IMR-90 (cell line): ENCODE measurements around the gene YY1AP1. TPM values are rescaled to one million over a fixed set of nuclear protein-coding genes. Genes with fewer than 3 reads are reported as not detected.
"Not testable (repeated sequence)": the region's sequence is repeated elsewhere in the genome, so short reads cannot be mapped to it uniquely, and the experiment has no call there.

Experiments
- ATAC-seq: fragments of 200-7000 bp; cut with Tn5 transposase; 2 replicates; pipeline ENCODE4 v1.9.1; 2020; ENCODE audit warnings: low read depth, mild to moderate bottlenecking, moderate library complexity
- BruUV-seq: library from RNA; stranded (reverse); fragments of 400-500 nt; replicated peaks from 2 replicates; lab custom pipeline; 2021; lab: Mats Ljungman, UMichigan
- CTCF ChIA-PET: fragments of 300-600 bp; formaldehyde crosslinking; extraction: SDS; loops from one replicate; lab custom pipeline; 2021; ENCODE audit warnings: antibody characterized with exemption; lab: Yijun Ruan, JAX
- POLR2A ChIA-PET: fragments of 300-600 bp; sonication (Branson Sonifier 250); formaldehyde crosslinking; loops from one replicate; lab custom pipeline; 2022; ENCODE audit warnings: antibody characterized with exemption; ENCODE audit not compliant: unreplicated experiment; lab: Charles Lee
- DNase-seq: peaks from one replicate; pipeline ENCODE4 v3.0.0; 2013
- H2AFZ ChIP-seq: replicated peaks from 2 replicates; pipeline ENCODE3; 2013; ENCODE audit warnings: low read length, mild to moderate bottlenecking; ENCODE audit not compliant: poor library complexity
- H2AK5ac ChIP-seq: 2 replicates; pipeline ENCODE4 v1.6.1; 2013; ENCODE audit warnings: low read depth, low read length, inconsistent platforms
- H2AK9ac ChIP-seq: replicated peaks from 2 replicates; pipeline ENCODE3; 2013; ENCODE audit warnings: mild to moderate bottlenecking, low read depth, low read length, moderate library complexity; ENCODE audit not compliant: poor library complexity
- H2BK120ac ChIP-seq: 2 replicates; pipeline ENCODE4 v1.6.1; 2013; ENCODE audit warnings: low read depth, low read length, inconsistent platforms
- H2BK15ac ChIP-seq: 3 replicates; pipeline ENCODE4 v1.6.1; 2013; ENCODE audit warnings: low read depth, low read length, inconsistent platforms
- H2BK20ac ChIP-seq: 2 replicates; pipeline ENCODE4 v1.6.1; 2013; ENCODE audit warnings: low read depth, mild to moderate bottlenecking, inconsistent platforms, low read length, moderate library complexity
- H2BK5ac ChIP-seq: 2 replicates; pipeline ENCODE4 v1.6.1; 2013; ENCODE audit warnings: mild to moderate bottlenecking, low read depth, low read length, inconsistent platforms; ENCODE audit not compliant: poor library complexity, severe bottlenecking
- H3K14ac ChIP-seq: replicated peaks from 2 replicates; pipeline ENCODE4 v1.6.1; 2013; ENCODE audit warnings: low read depth, low read length, inconsistent platforms
- H3K18ac ChIP-seq: 2 replicates; pipeline ENCODE4 v1.6.1; 2013; ENCODE audit warnings: low read depth, low read length, control low read depth
- H3K23ac ChIP-seq: 2 replicates; pipeline ENCODE4 v1.6.1; 2013; ENCODE audit warnings: low read depth, low read length, inconsistent platforms
- H3K27ac ChIP-seq: 2 replicates; pipeline ENCODE4 v1.5.1; 2013; ENCODE audit warnings: mild to moderate bottlenecking, control low read depth, low read length; ENCODE audit not compliant: insufficient read depth
- H3K27me3 ChIP-seq: 2 replicates; pipeline ENCODE4 v1.6.1; 2013; ENCODE audit warnings: low read length; ENCODE audit not compliant: control insufficient read depth, insufficient read depth
- H3K36me3 ChIP-seq: 2 replicates; pipeline ENCODE4 v1.6.1; 2013; ENCODE audit warnings: low read length, mixed read lengths; ENCODE audit not compliant: control insufficient read depth, insufficient read depth
- H3K4ac ChIP-seq: 2 replicates; pipeline ENCODE4 v1.6.1; 2013; ENCODE audit warnings: low read depth, low read length, inconsistent platforms
- H3K4me1 ChIP-seq: 2 replicates; pipeline ENCODE4 v1.6.1; 2013; ENCODE audit warnings: low read length, mixed read lengths; ENCODE audit not compliant: control insufficient read depth, insufficient read depth
- H3K4me2 ChIP-seq: 2 replicates; pipeline ENCODE4 v1.6.1; 2013; ENCODE audit warnings: low read depth, mild to moderate bottlenecking, control low read depth, low read length, moderate library complexity
- H3K4me3 ChIP-seq: 2 replicates; pipeline ENCODE4 v1.5.1; 2013; ENCODE audit warnings: low read depth, mild to moderate bottlenecking, control low read depth, low read length, moderate library complexity; ENCODE audit not compliant: insufficient read depth
- H3K56ac ChIP-seq: 2 replicates; pipeline ENCODE4 v1.6.1; 2013; ENCODE audit warnings: low read length, inconsistent platforms; ENCODE audit not compliant: insufficient read depth; ENCODE audit errors: extremely low read depth
- H3K79me1 ChIP-seq, 2 experiments: 2 replicates each; pipeline ENCODE4 v1.6.1; 2013; ENCODE audit warnings: low read length in 2 of 2, inconsistent platforms in 1 of 2, low read depth in 1 of 2
- H3K9ac ChIP-seq: 2 replicates; pipeline ENCODE4 v1.6.1; 2013; ENCODE audit warnings: low read depth, low read length, control low read depth
- H3K9me1 ChIP-seq: 2 replicates; pipeline ENCODE4 v1.6.1; 2013; ENCODE audit warnings: low read length, inconsistent platforms; ENCODE audit not compliant: insufficient read depth
- H3K9me3 ChIP-seq: 2 replicates; pipeline ENCODE4 v1.6.1; 2013; ENCODE audit warnings: low read length; ENCODE audit not compliant: control insufficient read depth, insufficient read depth
- H4K20me1 ChIP-seq: 2 replicates; pipeline ENCODE4 v1.6.1; 2013; ENCODE audit warnings: low read length, inconsistent platforms; ENCODE audit not compliant: insufficient read depth
- H4K5ac ChIP-seq: 2 replicates; pipeline ENCODE4 v1.6.1; 2013; ENCODE audit warnings: mild to moderate bottlenecking, low read depth, low read length, control low read depth
- H4K8ac ChIP-seq, 2 experiments: 2 replicates each; pipeline ENCODE4 v1.6.1; 2013; ENCODE audit warnings: low read depth in 2 of 2, low read length in 2 of 2, control low read depth in 1 of 2, inconsistent platforms in 1 of 2
- H4K91ac ChIP-seq: 2 replicates; pipeline ENCODE4 v1.6.1; 2013; ENCODE audit warnings: low read depth, low read length, inconsistent platforms; ENCODE audit not compliant: insufficient read depth
- BHLHE40 ChIP-seq: fragments of 150-350 bp; IDR thresholded peaks from 2 replicates; pipeline ENCODE4 v1.6.1; 2016; ENCODE audit warnings: mild to moderate bottlenecking, low read depth, low read length
- CEBPB ChIP-seq: IDR thresholded peaks from 2 replicates; pipeline ENCODE4 v1.6.1; 2012; ENCODE audit warnings: low read depth, low read length, improper control_type of control experiment
- FOS ChIP-seq: fragments of 150-350 bp; IDR thresholded peaks from 2 replicates; pipeline ENCODE4 v1.6.1; 2016; ENCODE audit warnings: low read depth, low read length
- MAFK ChIP-seq: IDR thresholded peaks from 2 replicates; pipeline ENCODE4 v1.6.1; 2012; ENCODE audit warnings: low read depth, low read length, improper control_type of control experiment
- MAZ ChIP-seq: IDR thresholded peaks from 2 replicates; pipeline ENCODE4 v1.6.1; 2012; ENCODE audit warnings: low read depth, mild to moderate bottlenecking, low read length, improper control_type of control experiment, moderate library complexity, borderline replicate concordance
- MXI1 ChIP-seq: IDR thresholded peaks from 2 replicates; pipeline ENCODE4 v1.6.1; 2012; ENCODE audit warnings: low read depth, mild to moderate bottlenecking, low read length, moderate library complexity, borderline replicate concordance
- NFE2L2 ChIP-seq: fragments of 150-350 bp; IDR thresholded peaks from 2 replicates; pipeline ENCODE4 v1.6.1; 2016; ENCODE audit warnings: low read depth, mild to moderate bottlenecking, low read length
- POLR2A ChIP-seq: IDR thresholded peaks from 2 replicates; pipeline ENCODE4 v1.6.1; 2012; ENCODE audit warnings: mild to moderate bottlenecking, low read depth, low read length
- RAD21 ChIP-seq: IDR thresholded peaks from 2 replicates; pipeline ENCODE4 v1.6.1; 2012; ENCODE audit warnings: low read length, improper control_type of control experiment
- SMC3 ChIP-seq: fragments of 150-350 bp; IDR thresholded peaks from 2 replicates; pipeline ENCODE4 v1.6.1; 2016; ENCODE audit warnings: low read depth, mild to moderate bottlenecking, antibody characterized with exemption, low read length, moderate library complexity
- WGBS, 2 experiments: methylation state at CpG; one replicate each; pipeline versions ENCODE4 v1.1.5 to v1.1.7; 2013; ENCODE audit warnings: missing lambda C conversion rate in 2 of 2; ENCODE audit not compliant: insufficient read length in 1 of 2; ENCODE audit errors: extremely low coverage in 2 of 2; 5-methylcytosine and 5-hydroxymethylcytosine counted together
- dilution Hi-C: fragments of 300-500 bp; cut with HindIII; formaldehyde crosslinking; loops from one replicate; pipeline ENCODE4 v1.14.3; 2018; ENCODE audit warnings: low sequenced_read_pairs; ENCODE audit not compliant: unreplicated experiment
- in situ Hi-C: fragments of 300-500 bp; cut with MboI; formaldehyde crosslinking; loops from 3 replicates; pipeline ENCODE4 v1.14.3; 2019; ENCODE audit warnings: low sequenced_read_pairs, inconsistent platforms, mixed read lengths
- intact Hi-C: fragments of 100-400 bp; cut with micrococcal nuclease; formaldehyde crosslinking; loops from 2 replicates; pipeline ENCODE4 v1.10.0; 2022
- polyA plus RNA-seq, 3 experiments: library from polyadenylated mRNA; depleted of rRNA; stranded (reverse); fragments of >200 nt; gene quantifications; 2 replicates each; pipeline ENCODE4 v1.2.3, GENCODE V29; 2012; ENCODE audit warnings: low replicate concordance in 1 of 3
- total RNA-seq: library from RNA; depleted of rRNA; stranded (reverse); fragments of >200 nt; gene quantifications from 2 replicates; pipeline ENCODE4 v1.2.3, GENCODE V29; 2012

YY1AP1 gene
- total and polyA plus RNA-seq, 2 of the 4 experiments (the other 2 are of a cell fraction): 31.5 to 52.6 TPM

- H4K91ac ChIP-seq: no peak overlapping the region
- dilution Hi-C loops: no loop called here
- no peak overlapping the region for H3K9ac ChIP-seq
- H3K4me3 ChIP-seq: no peak overlapping the region
- H3K27ac ChIP-seq: no peak overlapping the region
- no peak overlapping the region for H3K14ac ChIP-seq
- ChIA-PET CTCF (interaction anchor here (0.8 kb wide), 1 partner anchor 26 kb away, joined by 4 read pairs; no protein-coding TSS in a partner anchor), POLR2A (no interaction called here)
- intact Hi-C loops: no loop called here
- peaks cover 1% of the 10 kb centered on the region; the same call in 1 of the 2 replicates for H3K4me1 ChIP-seq
- H2BK20ac ChIP-seq: no peak overlapping the region
- H2AK9ac ChIP-seq: no peak overlapping the region
- TF ChIP-seq FOS: no peak
- no peak for TF ChIP-seq NFE2L2
- TF ChIP-seq MAZ: no peak
- no peak for TF ChIP-seq CEBPB
- TF ChIP-seq POLR2A: no peak
- no peak for TF ChIP-seq RAD21
- TF ChIP-seq MAFK: no peak
- TF ChIP-seq BHLHE40: no peak
- no peak for TF ChIP-seq SMC3
- no peak for TF ChIP-seq MXI1
- no peaks in the 10 kb centered on the region; the same call in 1 of the 2 replicates for H3K36me3 ChIP-seq
- H4K20me1 ChIP-seq: peaks cover 53% of the 10 kb centered on the region
- no peak overlapping the region for H3K4ac ChIP-seq
- BruUV-seq: no TSS peak
- H3K56ac ChIP-seq: no peak overlapping the region
- H4K8ac ChIP-seq: no peak overlapping the region
- DNase-seq (no peak), ATAC-seq (no peak)
- 80% methylated on average over 1 of the region's 6 CpGs; no CpG with 5 or more reads in 1 of the 2 experiments for WGBS, 2 experiments
- no peak overlapping the region for H2AK5ac ChIP-seq
- H3K23ac ChIP-seq: no peak overlapping the region
- H4K5ac ChIP-seq: no peak overlapping the region
- no peak overlapping the region for H3K4me2 ChIP-seq
- no peak overlapping the region for H2BK15ac ChIP-seq
- no peak overlapping the region for H2BK120ac ChIP-seq
- no peak overlapping the region for H2AFZ ChIP-seq
- peaks cover 3% of the 10 kb centered on the region; the same call in 1 of the 2 replicates for H3K9me1 ChIP-seq
- no peak overlapping the region for H2BK5ac ChIP-seq
- no peak overlapping the region for H3K18ac ChIP-seq
- in situ Hi-C loops: no loop called here
- H3K79me1 ChIP-seq: peaks cover 18 to 64% of the 10 kb centered on the region in 2 experiments
- no peaks in the 10 kb centered on the region for H3K9me3 ChIP-seq
- no peaks in the 10 kb centered on the region for H3K27me3 ChIP-seq
These were observed 14.6 kb upstream of the YY1AP1 start for GRCh38 chr1:155703216-155703615.

- peaks cover 63% of the 10 kb centered on the region for H4K20me1 ChIP-seq
These were observed 13.1 kb upstream of the YY1AP1 start for GRCh38 chr1:155701675-155702074.

More at GRCh38 chr1:155701675-155702074, 13.1 kb upstream of the YY1AP1 start:
- WGBS, 2 experiments: no CpG with 5 or more reads among the region's 2 CpGs
- H3K4me2 ChIP-seq, H3K14ac ChIP-seq, POLR2A ChIA-PET, BruUV-seq, in situ Hi-C loops, DNase-seq, H4K8ac ChIP-seq, H4K91ac ChIP-seq, dilution Hi-C loops, H2BK120ac ChIP-seq, H3K36me3 ChIP-seq, ATAC-seq, H3K9ac ChIP-seq, H3K9me1 ChIP-seq, H2BK20ac ChIP-seq, H3K18ac ChIP-seq, H3K27ac ChIP-seq, H3K4ac ChIP-seq, H3K23ac ChIP-seq, H3K27me3 ChIP-seq, H2BK15ac ChIP-seq, CTCF ChIA-PET, H2BK5ac ChIP-seq, H3K4me3 ChIP-seq, H3K56ac ChIP-seq, H2AK5ac ChIP-seq, intact Hi-C loops, H4K5ac ChIP-seq, H2AK9ac ChIP-seq, H2AFZ ChIP-seq, H3K4me1 ChIP-seq, H3K9me3 ChIP-seq: not testable (repeated sequence)
- H3K79me1 ChIP-seq: peaks cover 18 to 72% of the 10 kb centered on the region in 2 experiments
